ENCODE data around the gene ACTL7B.

- no peak for TF ChIP-seq POLR2A (IDR thresholded peaks at IDR 0.05; ENCODE audit: low read length)
- no peak for TF ChIP-seq GATA1 (IDR thresholded peaks at IDR 0.05; ENCODE audit: low read depth, low read length)
Measured at GRCh38 chr9:108884701-108885100, 28.9 kb upstream of the ACTL7B start.

Data from erythroblast (primary cell).